Liver (tissue), 9 donors: ENCODE results near the gene MPPED2. TPM values are rescaled to one million over a fixed set of nuclear protein-coding genes. Genes with fewer than 3 reads are reported as not detected.

ENCODE experiments used
- DNase-seq: peaks from one replicate; pipeline ENCODE4 v3.0.0-alpha.2; 2017; ENCODE audit warnings: low spot score
- H3K27ac ChIP-seq, 2 donors: one replicate each; pipeline ENCODE4 v1.7.0; 2013; ENCODE audit warnings: inconsistent platforms in 2 of 2, low read length in 2 of 2, control low read depth in 1 of 2, low read depth in 1 of 2, mild to moderate bottlenecking in 1 of 2
- H3K27me3 ChIP-seq, 4 donors: one replicate each; pipeline versions ENCODE4 v1.6.1 to v1.7.0; 2013; ENCODE audit warnings: low read length in 3 of 4, inconsistent platforms in 1 of 4, mild to moderate bottlenecking in 1 of 4, moderate library complexity in 1 of 4; ENCODE audit not compliant: control insufficient read depth in 4 of 4, insufficient read depth in 4 of 4
- H3K36me3 ChIP-seq, 4 donors: one replicate each; pipeline versions ENCODE4 v1.6.1 to v1.7.0; 2013; ENCODE audit warnings: low read length in 3 of 4, mild to moderate bottlenecking in 3 of 4, low read depth in 1 of 4, moderate library complexity in 1 of 4; ENCODE audit not compliant: control insufficient read depth in 4 of 4, insufficient read depth in 3 of 4
- H3K4me1 ChIP-seq, 4 donors: one replicate each; pipeline versions ENCODE4 v1.6.1 to v1.7.0; 2013; ENCODE audit warnings: low read length in 3 of 4, mild to moderate bottlenecking in 3 of 4, moderate library complexity in 1 of 4; ENCODE audit not compliant: control insufficient read depth in 4 of 4, insufficient read depth in 4 of 4
- H3K4me3 ChIP-seq, 3 donors: one replicate each; pipeline versions ENCODE4 v1.6.1 to v1.7.0; 2013; ENCODE audit warnings: low read length in 3 of 3, control low read depth in 1 of 3, low read depth in 1 of 3, mild to moderate bottlenecking in 1 of 3
- H3K9ac ChIP-seq, 2 donors: one replicate each; pipeline ENCODE4 v1.7.0; 2013; ENCODE audit warnings: low read length in 2 of 2, mild to moderate bottlenecking in 2 of 2, moderate library complexity in 2 of 2, control low read depth in 1 of 2, low read depth in 1 of 2
- H3K9me3 ChIP-seq, 4 donors: one replicate each; pipeline versions ENCODE4 v1.6.1 to v1.7.0; 2013; ENCODE audit warnings: low read length in 3 of 4; ENCODE audit not compliant: control insufficient read depth in 4 of 4
- CTCF ChIP-seq: fragments of 150-350 bp; IDR thresholded peaks from 2 replicates; pipeline ENCODE4 v1.5.1; 2017; ENCODE audit warnings: improper control_type of control experiment, low read depth, low read length; ENCODE audit not compliant: missing input control
- EGR1 ChIP-seq, 2 donors: IDR thresholded peaks; 2 replicates each; pipeline ENCODE4 v1.6.1; 2016 to 2018; ENCODE audit warnings: antibody characterized with exemption in 2 of 2, low read depth in 2 of 2
- GABPA ChIP-seq, 2 donors: IDR thresholded peaks in 1 of 2; conservative IDR thresholded peaks in 1 of 2; 2 replicates each; pipeline ENCODE4 v1.6.1; 2016; ENCODE audit warnings: antibody characterized with exemption in 2 of 2, mild to moderate bottlenecking in 1 of 2, moderate library complexity in 1 of 2
- HNF4A ChIP-seq, 2 donors: conservative IDR thresholded peaks; 2 replicates each; pipeline ENCODE4 v1.6.1; 2016; ENCODE audit warnings: antibody characterized with exemption in 2 of 2, mild to moderate bottlenecking in 2 of 2
- HNF4G ChIP-seq: IDR thresholded peaks from 2 replicates; pipeline ENCODE4 v1.6.1; 2016; ENCODE audit warnings: antibody characterized with exemption
- MAX ChIP-seq: IDR thresholded peaks from 2 replicates; pipeline ENCODE4 v1.6.1; 2016; ENCODE audit warnings: antibody characterized with exemption
- NR2F2 ChIP-seq: IDR thresholded peaks from 2 replicates; pipeline ENCODE4 v1.6.1; 2016; ENCODE audit warnings: antibody characterized with exemption
- RAD21 ChIP-seq, 2 donors: IDR thresholded peaks; 2 replicates each; pipeline ENCODE4 v1.6.1; 2016; ENCODE audit warnings: antibody characterized with exemption in 2 of 2, mild to moderate bottlenecking in 2 of 2
- RXRA ChIP-seq, 2 donors: IDR thresholded peaks; 2 replicates each; pipeline ENCODE4 v1.6.1; 2017 to 2018; ENCODE audit warnings: antibody characterized with exemption in 2 of 2, mild to moderate bottlenecking in 1 of 2
- SP1 ChIP-seq: IDR thresholded peaks from 2 replicates; pipeline ENCODE4 v1.6.1; 2018; ENCODE audit warnings: antibody characterized with exemption, mild to moderate bottlenecking
- TAF1 ChIP-seq: conservative IDR thresholded peaks from 2 replicates; pipeline ENCODE4 v1.6.1; 2016; ENCODE audit warnings: antibody characterized with exemption, mild to moderate bottlenecking
- YY1 ChIP-seq: IDR thresholded peaks from 2 replicates; pipeline ENCODE4 v1.6.1; 2016; ENCODE audit warnings: antibody characterized with exemption, mild to moderate bottlenecking
- ZBTB33 ChIP-seq: IDR thresholded peaks from 2 replicates; pipeline ENCODE4 v1.6.1; 2016; ENCODE audit warnings: antibody characterized with exemption
- WGBS: extraction: QIAGEN DNeasy Blood & Tissue Kit; methylation state at CpG from one replicate; pipeline ENCODE4 v1.1.7; 2013; 5-methylcytosine and 5-hydroxymethylcytosine counted together
- polyA plus RNA-seq, 2 donors: library from polyadenylated mRNA; stranded (reverse) in 1 of 2; unstranded in 1 of 2; fragments of 200-250 nt in 1 of 2; fragments of >200 nt in 1 of 2; fragmentation: Nextera tagmentation in 1 of 2; extraction: Ambion mirVana in 1 of 2; gene quantifications; one replicate each; pipeline versions ENCODE4 v1.2.1 to v1.2.3, GENCODE V29; 2013 to 2015
- total RNA-seq, 2 donors: library from RNA; depleted of rRNA; stranded (reverse); fragments of >200 nt; gene quantifications; one replicate each; pipeline ENCODE4 v1.2.3, GENCODE V29; 2014
- donor health status: healthy.
- donor health status: healthy.
- donor health status: healthy.
- donor health status: healthy.
- donor health status: healthy.

The MPPED2 gene
- total and polyA plus RNA-seq, 4 donors, result 0.22 to 1.6 (median 0.47) TPM

GRCh38 chr11:30579415-30580175 is 6.6 kb downstream of the MPPED2 start:
- no peak overlapping the region for H3K4me3 ChIP-seq
- H3K27me3 ChIP-seq, result no peaks in the 10 kb centered on the region
- WGBS, result 88% methylated on average over 3 of the region's 3 CpGs
- H3K9ac ChIP-seq, result no peak overlapping the region
- H3K27ac ChIP-seq, result no peak overlapping the region
- H3K9me3 ChIP-seq, result no peaks in the 10 kb centered on the region
- no peak for DNase-seq
- no peaks in the 10 kb centered on the region for H3K36me3 ChIP-seq
- TF ChIP-seq TAF1, result no peak
- TF ChIP-seq GABPA (IDR thresholded peaks at IDR 0.05 in 1 of 2, conservative IDR thresholded peaks at IDR 0.05 in 1 of 2), result no peak
- no peak for TF ChIP-seq HNF4G
- no peak for TF ChIP-seq CTCF
- no peak for TF ChIP-seq MAX
- no peak for TF ChIP-seq SP1
- H3K4me1 ChIP-seq, result peaks cover 1 to 6% (median 4%) of the 10 kb centered on the region in 4 donors

GRCh38 chr11:30578406-30578805 is 7.7 kb downstream of the MPPED2 start:
- no peaks in the 10 kb centered on the region for H3K9me3 ChIP-seq
- no peak for TF ChIP-seq RXRA (IDR thresholded peaks at IDR 0.05)
- TF ChIP-seq RAD21 (IDR thresholded peaks at IDR 0.05), result no peak
- no peak for TF ChIP-seq NR2F2
- TF ChIP-seq EGR1 (IDR thresholded peaks at IDR 0.05; ENCODE audit: low read depth in 2 of 2), result no peak
- no peak for TF ChIP-seq YY1
- no peak for TF ChIP-seq HNF4A (conservative IDR thresholded peaks at IDR 0.05)
- TF ChIP-seq ZBTB33, result no peak
- TF ChIP-seq SP1, result no peak
- H3K9ac ChIP-seq, result no peak overlapping the region
- H3K27me3 ChIP-seq, result no peaks in the 10 kb centered on the region
- no peak overlapping the region for H3K27ac ChIP-seq
- no peak overlapping the region for H3K4me3 ChIP-seq
- no peak for DNase-seq
- WGBS, result 95% methylated on average over 1 of the region's 1 CpG
- no peaks in the 10 kb centered on the region for H3K4me1 ChIP-seq
- H3K36me3 ChIP-seq, result no peaks in the 10 kb centered on the region

- no peaks in the 10 kb centered on the region for H3K36me3 ChIP-seq
- no peak overlapping the region for H3K27ac ChIP-seq
- H3K4me1 ChIP-seq, result no peaks in the 10 kb centered on the region
- H3K27me3 ChIP-seq, result no peaks in the 10 kb centered on the region
- no peak for DNase-seq
- no peak overlapping the region for H3K9ac ChIP-seq
- H3K4me3 ChIP-seq, result no peak overlapping the region
- WGBS, result 96% methylated on average over 2 of the region's 2 CpGs
- no peaks in the 10 kb centered on the region for H3K9me3 ChIP-seq
- no peak for TF ChIP-seq RAD21 (IDR thresholded peaks at IDR 0.05)
- no peak for TF ChIP-seq YY1
- TF ChIP-seq RXRA (IDR thresholded peaks at IDR 0.05), result no peak
- TF ChIP-seq ZBTB33, result no peak
- TF ChIP-seq CTCF, result no peak
- no peak for TF ChIP-seq MAX
- TF ChIP-seq NR2F2, result no peak
These were observed 12.2 kb downstream of the MPPED2 start for GRCh38 chr11:30573951-30574350.
